Stomach (tissue), 4 donors: ENCODE data around the gene EHMT1.

Experiments
- EP300 ChIP-seq: sonication (generic); formaldehyde crosslinking; IDR thresholded peaks from one replicate; pipeline ENCODE4 v1.6.1; 2017; ENCODE audit warnings: antibody characterized with exemption
- TF ChIP-seq, protein P1 (sequence below), 7 experiments: fragments of 450-650 bp in 4 of 7; fragments of 200-600 bp in 3 of 7; sonication (generic) in 3 of 7; IDR thresholded peaks; one replicate each; pipeline ENCODE4 v1.5.1; 2016 to 2019; ENCODE audit warnings: antibody characterized with exemption in 7 of 7, control low read depth in 2 of 7, mild to moderate bottlenecking in 1 of 7

GRCh38 chr9:137620048-137620405 lies 1.2 kb downstream of the EHMT1 start:
- no peak for TF ChIP-seq EP300
- TF ChIP-seq, protein P1, sequence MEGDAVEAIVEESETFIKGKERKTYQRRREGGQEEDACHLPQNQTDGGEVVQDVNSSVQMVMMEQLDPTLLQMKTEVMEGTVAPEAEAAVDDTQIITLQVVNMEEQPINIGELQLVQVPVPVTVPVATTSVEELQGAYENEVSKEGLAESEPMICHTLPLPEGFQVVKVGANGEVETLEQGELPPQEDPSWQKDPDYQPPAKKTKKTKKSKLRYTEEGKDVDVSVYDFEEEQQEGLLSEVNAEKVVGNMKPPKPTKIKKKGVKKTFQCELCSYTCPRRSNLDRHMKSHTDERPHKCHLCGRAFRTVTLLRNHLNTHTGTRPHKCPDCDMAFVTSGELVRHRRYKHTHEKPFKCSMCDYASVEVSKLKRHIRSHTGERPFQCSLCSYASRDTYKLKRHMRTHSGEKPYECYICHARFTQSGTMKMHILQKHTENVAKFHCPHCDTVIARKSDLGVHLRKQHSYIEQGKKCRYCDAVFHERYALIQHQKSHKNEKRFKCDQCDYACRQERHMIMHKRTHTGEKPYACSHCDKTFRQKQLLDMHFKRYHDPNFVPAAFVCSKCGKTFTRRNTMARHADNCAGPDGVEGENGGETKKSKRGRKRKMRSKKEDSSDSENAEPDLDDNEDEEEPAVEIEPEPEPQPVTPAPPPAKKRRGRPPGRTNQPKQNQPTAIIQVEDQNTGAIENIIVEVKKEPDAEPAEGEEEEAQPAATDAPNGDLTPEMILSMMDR (IDR thresholded peaks at IDR 0.05), result no peak
